A549 (cell line): ENCODE data around the gene TSSK6.

Experiments used
- MAZ ChIP-seq: fragments of 150-350 bp; IDR thresholded peaks from 2 replicates; pipeline ENCODE4 v1.6.1; 2014; ENCODE audit warnings: antibody characterized with exemption, low read depth, low read length, borderline replicate concordance
- POLR2A ChIP-seq: IDR thresholded peaks from 2 replicates; pipeline ENCODE4 v1.6.1; 2012; ENCODE audit warnings: mild to moderate bottlenecking, low read length
- RAD21 ChIP-seq, 2 experiments: fragments of >200 bp in 1 of 2; sonication (Bioruptor Twin) in 1 of 2; formaldehyde crosslinking in 1 of 2; IDR thresholded peaks in 1 of 2; conservative IDR thresholded peaks in 1 of 2; 2 replicates in 1 of 2; 3 replicates in 1 of 2; pipeline ENCODE4 v1.6.1; 2012 to 2018; ENCODE audit warnings: inconsistent platforms in 1 of 2
- RCOR1 ChIP-seq: fragments of 150-350 bp; IDR thresholded peaks from 2 replicates; pipeline ENCODE4 v1.6.1; 2014; ENCODE audit warnings: antibody characterized with exemption, low read length, low read depth
- TF ChIP-seq, protein P1 (sequence below): IDR thresholded peaks from 2 replicates; pipeline ENCODE4 v1.6.1; 2012
- TF ChIP-seq, protein P2 (sequence below): fragments of >200 bp; sonication (Bioruptor Twin); formaldehyde crosslinking; IDR thresholded peaks from 3 replicates; pipeline ENCODE4 v1.5.1; 2016
- TF ChIP-seq, protein P3 (sequence below): fragments of 150-350 bp; IDR thresholded peaks from 2 replicates; pipeline ENCODE4 v1.6.1; 2014; ENCODE audit warnings: low read depth, mild to moderate bottlenecking, low read length

DNA sequence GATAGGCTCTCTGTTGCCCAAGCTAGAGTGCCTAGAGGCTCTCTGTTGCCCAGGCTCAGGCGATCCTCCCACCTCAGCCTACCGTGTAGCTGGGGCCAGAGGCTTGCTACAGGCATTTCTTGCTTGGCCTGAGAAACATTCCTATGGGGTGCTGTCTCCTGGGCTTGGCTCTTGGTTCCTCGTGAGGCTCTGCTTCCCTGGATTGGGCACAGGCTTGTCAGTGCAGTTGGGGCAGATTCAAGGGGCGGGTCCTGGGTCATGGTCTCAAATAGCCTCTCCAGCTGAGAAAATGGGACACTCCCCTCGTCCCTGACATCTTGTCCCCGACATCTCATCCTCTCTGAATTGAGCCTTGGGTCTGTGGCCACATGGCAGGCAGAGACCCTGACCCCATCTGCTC lies 4.9 kb downstream of the TSSK6 start:
- TF ChIP-seq RAD21 (conservative IDR thresholded peaks at IDR 0.05 in 1 of 2, IDR thresholded peaks at IDR 0.05 in 1 of 2) (no peak), POLR2A (no peak), RCOR1 (no peak), MAZ (no peak)
- TF ChIP-seq, protein P1, sequence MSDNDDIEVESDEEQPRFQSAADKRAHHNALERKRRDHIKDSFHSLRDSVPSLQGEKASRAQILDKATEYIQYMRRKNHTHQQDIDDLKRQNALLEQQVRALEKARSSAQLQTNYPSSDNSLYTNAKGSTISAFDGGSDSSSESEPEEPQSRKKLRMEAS = no peak
- TF ChIP-seq, protein P2, sequence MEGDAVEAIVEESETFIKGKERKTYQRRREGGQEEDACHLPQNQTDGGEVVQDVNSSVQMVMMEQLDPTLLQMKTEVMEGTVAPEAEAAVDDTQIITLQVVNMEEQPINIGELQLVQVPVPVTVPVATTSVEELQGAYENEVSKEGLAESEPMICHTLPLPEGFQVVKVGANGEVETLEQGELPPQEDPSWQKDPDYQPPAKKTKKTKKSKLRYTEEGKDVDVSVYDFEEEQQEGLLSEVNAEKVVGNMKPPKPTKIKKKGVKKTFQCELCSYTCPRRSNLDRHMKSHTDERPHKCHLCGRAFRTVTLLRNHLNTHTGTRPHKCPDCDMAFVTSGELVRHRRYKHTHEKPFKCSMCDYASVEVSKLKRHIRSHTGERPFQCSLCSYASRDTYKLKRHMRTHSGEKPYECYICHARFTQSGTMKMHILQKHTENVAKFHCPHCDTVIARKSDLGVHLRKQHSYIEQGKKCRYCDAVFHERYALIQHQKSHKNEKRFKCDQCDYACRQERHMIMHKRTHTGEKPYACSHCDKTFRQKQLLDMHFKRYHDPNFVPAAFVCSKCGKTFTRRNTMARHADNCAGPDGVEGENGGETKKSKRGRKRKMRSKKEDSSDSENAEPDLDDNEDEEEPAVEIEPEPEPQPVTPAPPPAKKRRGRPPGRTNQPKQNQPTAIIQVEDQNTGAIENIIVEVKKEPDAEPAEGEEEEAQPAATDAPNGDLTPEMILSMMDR = no peak
- TF ChIP-seq, protein P3, sequence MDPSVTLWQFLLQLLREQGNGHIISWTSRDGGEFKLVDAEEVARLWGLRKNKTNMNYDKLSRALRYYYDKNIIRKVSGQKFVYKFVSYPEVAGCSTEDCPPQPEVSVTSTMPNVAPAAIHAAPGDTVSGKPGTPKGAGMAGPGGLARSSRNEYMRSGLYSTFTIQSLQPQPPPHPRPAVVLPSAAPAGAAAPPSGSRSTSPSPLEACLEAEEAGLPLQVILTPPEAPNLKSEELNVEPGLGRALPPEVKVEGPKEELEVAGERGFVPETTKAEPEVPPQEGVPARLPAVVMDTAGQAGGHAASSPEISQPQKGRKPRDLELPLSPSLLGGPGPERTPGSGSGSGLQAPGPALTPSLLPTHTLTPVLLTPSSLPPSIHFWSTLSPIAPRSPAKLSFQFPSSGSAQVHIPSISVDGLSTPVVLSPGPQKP = no peak
